Activated naive CD8-positive, alpha-beta T cell treated with anti-CD3 and anti-CD28 coated beads for 36 hours (primary cell): ENCODE data around the gene COL24A1. TPM values are rescaled to one million over a fixed set of nuclear protein-coding genes. Genes with fewer than 3 reads are reported as not detected.
"Not testable (repeated sequence)": the region's sequence is repeated elsewhere in the genome, so short reads cannot be mapped to it uniquely, and the experiment has no call there.

ENCODE experiments used
- DNase-seq: peaks from one replicate; pipeline ENCODE4 v3.0.0; 2021
- H3K27ac Mint-ChIP-seq: one replicate; pipeline ENCODE4 v1.8.0; 2022; ENCODE audit warnings: mild to moderate bottlenecking, moderate library complexity, mixed read lengths
- H3K27me3 Mint-ChIP-seq: one replicate; pipeline ENCODE4 v1.8.0; 2022; ENCODE audit warnings: mild to moderate bottlenecking, mixed read lengths
- H3K36me3 Mint-ChIP-seq: one replicate; pipeline ENCODE4 v1.8.0; 2021; ENCODE audit warnings: mild to moderate bottlenecking, mixed read lengths
- H3K4me1 Mint-ChIP-seq: one replicate; pipeline ENCODE4 v1.8.0; 2021; ENCODE audit warnings: mixed read lengths
- H3K4me3 Mint-ChIP-seq: one replicate; pipeline ENCODE4 v1.8.0; 2022; ENCODE audit warnings: mild to moderate bottlenecking, moderate library complexity, mixed read lengths
- H3K9me3 Mint-ChIP-seq: one replicate; pipeline ENCODE4 v1.8.0; 2022; ENCODE audit warnings: mixed read lengths
- total RNA-seq, 2 experiments: library from RNA; stranded (reverse); gene quantifications; one replicate each; pipeline ENCODE4 v1.2.3, GENCODE V29; 2021

The COL24A1 gene
- total RNA-seq, 2 experiments from 2014 or later, result not detected

- no peaks in the 10 kb centered on the region for H3K9me3 Mint-ChIP-seq
- no peak overlapping the region for H3K4me3 Mint-ChIP-seq
- H3K27ac Mint-ChIP-seq, result no peak overlapping the region
- no peaks in the 10 kb centered on the region for H3K36me3 Mint-ChIP-seq
- H3K27me3 Mint-ChIP-seq, result no peaks in the 10 kb centered on the region
- DNase-seq, result no peak
- H3K4me1 Mint-ChIP-seq, result no peaks in the 10 kb centered on the region
These were observed 338.2 kb downstream of the COL24A1 start for GRCh38 chr1:85818371-85818770.

- Mint-ChIP-seq H3K27me3 (no peaks in the 10 kb centered on the region), H3K9me3 (no peaks in the 10 kb centered on the region), H3K4me3 (no peak overlapping the region), H3K36me3 (no peaks in the 10 kb centered on the region), H3K4me1 (no peaks in the 10 kb centered on the region), H3K27ac (no peak overlapping the region)
- no peak for DNase-seq
These were observed 340.0 kb downstream of the COL24A1 start for GRCh38 chr1:85816606-85817005.

GRCh38 chr1:85815906-85816305 lies 340.7 kb downstream of the COL24A1 start:
- H3K27me3 Mint-ChIP-seq, result no peaks in the 10 kb centered on the region
- H3K9me3 Mint-ChIP-seq, result no peaks in the 10 kb centered on the region
- H3K4me1 Mint-ChIP-seq, result no peaks in the 10 kb centered on the region
- no peak for DNase-seq
- H3K36me3 Mint-ChIP-seq, result no peaks in the 10 kb centered on the region
- H3K4me3 Mint-ChIP-seq, result no peak overlapping the region
- H3K27ac Mint-ChIP-seq, result no peak overlapping the region

GRCh38 chr1:85806236-85806965 lies 350.2 kb downstream of the COL24A1 start:
- Mint-ChIP-seq H3K4me1 (no peaks in the 10 kb centered on the region), H3K27ac (no peak overlapping the region), H3K36me3 (no peaks in the 10 kb centered on the region), H3K4me3 (no peak overlapping the region), H3K27me3 (no peaks in the 10 kb centered on the region), H3K9me3 (no peaks in the 10 kb centered on the region)
- DNase-seq, result no peak

- Mint-ChIP-seq H3K9me3 (no peaks in the 10 kb centered on the region), H3K4me1 (no peaks in the 10 kb centered on the region), H3K27me3 (no peaks in the 10 kb centered on the region), H3K27ac (no peak overlapping the region), H3K36me3 (no peaks in the 10 kb centered on the region), H3K4me3 (no peak overlapping the region)
- DNase-seq, result no peak
These were observed 355.1 kb downstream of the COL24A1 start for GRCh38 chr1:85801520-85801919.

- H3K27ac Mint-ChIP-seq, result no peak overlapping the region
- no peaks in the 10 kb centered on the region for H3K4me1 Mint-ChIP-seq
- no peaks in the 10 kb centered on the region for H3K27me3 Mint-ChIP-seq
- H3K4me3 Mint-ChIP-seq, result no peak overlapping the region
- DNase-seq, result no peak
- H3K9me3 Mint-ChIP-seq, result no peaks in the 10 kb centered on the region
- no peaks in the 10 kb centered on the region for H3K36me3 Mint-ChIP-seq
These were observed 356.8 kb downstream of the COL24A1 start for GRCh38 chr1:85799737-85800136.

- Mint-ChIP-seq H3K9me3 (no peaks in the 10 kb centered on the region), H3K4me3 (no peak overlapping the region), H3K27me3 (no peaks in the 10 kb centered on the region), H3K4me1 (no peaks in the 10 kb centered on the region), H3K36me3 (no peaks in the 10 kb centered on the region), H3K27ac (no peak overlapping the region)
- DNase-seq, result no peak
These were observed 358.2 kb downstream of the COL24A1 start for GRCh38 chr1:85798419-85798818.

- not testable (repeated sequence) for H3K36me3 Mint-ChIP-seq, DNase-seq, H3K27ac Mint-ChIP-seq, H3K4me3 Mint-ChIP-seq, H3K9me3 Mint-ChIP-seq, H3K27me3 Mint-ChIP-seq, H3K4me1 Mint-ChIP-seq
These were observed 379.6 kb downstream of the COL24A1 start for GRCh38 chr1:85777021-85777420.

- H3K27ac Mint-ChIP-seq, result no peak overlapping the region
- H3K36me3 Mint-ChIP-seq, result no peaks in the 10 kb centered on the region
- H3K9me3 Mint-ChIP-seq, result no peaks in the 10 kb centered on the region
- no peak overlapping the region for H3K4me3 Mint-ChIP-seq
- H3K4me1 Mint-ChIP-seq, result no peaks in the 10 kb centered on the region
- no peaks in the 10 kb centered on the region for H3K27me3 Mint-ChIP-seq
- DNase-seq, result no peak
These were observed 393.8 kb downstream of the COL24A1 start for GRCh38 chr1:85762804-85763203.

GRCh38 chr1:85756864-85757263 lies 399.7 kb downstream of the COL24A1 start:
- H3K4me1 Mint-ChIP-seq, result no peaks in the 10 kb centered on the region
- H3K27ac Mint-ChIP-seq, result no peak overlapping the region
- H3K36me3 Mint-ChIP-seq, result no peaks in the 10 kb centered on the region
- DNase-seq, result no peak
- H3K4me3 Mint-ChIP-seq, result no peak overlapping the region
- no peaks in the 10 kb centered on the region for H3K27me3 Mint-ChIP-seq
- H3K9me3 Mint-ChIP-seq, result peaks cover 4% of the 10 kb centered on the region

GRCh38 chr1:85748120-85748519 lies 408.5 kb downstream of the COL24A1 start:
- DNase-seq, result no peak
- Mint-ChIP-seq H3K4me1 (no peaks in the 10 kb centered on the region), H3K36me3 (no peaks in the 10 kb centered on the region), H3K27me3 (peaks cover 4% of the 10 kb centered on the region), H3K9me3 (no peaks in the 10 kb centered on the region), H3K4me3 (no peak overlapping the region), H3K27ac (no peak overlapping the region)

- Mint-ChIP-seq H3K27ac (no peak overlapping the region), H3K36me3 (no peaks in the 10 kb centered on the region), H3K27me3 (peaks cover 4% of the 10 kb centered on the region), H3K4me3 (no peak overlapping the region), H3K9me3 (no peaks in the 10 kb centered on the region), H3K4me1 (no peaks in the 10 kb centered on the region)
- no peak for DNase-seq
These were observed 409.8 kb downstream of the COL24A1 start for GRCh38 chr1:85746777-85747176.

- H3K4me1 Mint-ChIP-seq, result no peaks in the 10 kb centered on the region
- DNase-seq, result no peak
- H3K27me3 Mint-ChIP-seq, result peaks cover 4% of the 10 kb centered on the region
- H3K4me3 Mint-ChIP-seq, result no peak overlapping the region
- no peaks in the 10 kb centered on the region for H3K36me3 Mint-ChIP-seq
- no peak overlapping the region for H3K27ac Mint-ChIP-seq
- no peaks in the 10 kb centered on the region for H3K9me3 Mint-ChIP-seq
These were observed 412.8 kb downstream of the COL24A1 start for GRCh38 chr1:85743814-85744213.

- no peak overlapping the region for H3K27ac Mint-ChIP-seq
- no peaks in the 10 kb centered on the region for H3K4me1 Mint-ChIP-seq
- H3K9me3 Mint-ChIP-seq, result no peaks in the 10 kb centered on the region
- peaks cover 6% of the 10 kb centered on the region for H3K27me3 Mint-ChIP-seq
- H3K36me3 Mint-ChIP-seq, result no peaks in the 10 kb centered on the region
- DNase-seq, result no peak
- H3K4me3 Mint-ChIP-seq, result no peak overlapping the region
These were observed 421.6 kb downstream of the COL24A1 start for GRCh38 chr1:85734931-85735330.

GRCh38 chr1:85718678-85719340 lies 437.8 kb downstream of the COL24A1 start:
- Mint-ChIP-seq H3K27me3 (peaks cover 11% of the 10 kb centered on the region), H3K4me3 (no peak overlapping the region), H3K4me1 (no peaks in the 10 kb centered on the region), H3K36me3 (peaks cover 5% of the 10 kb centered on the region), H3K27ac (no peak overlapping the region), H3K9me3 (peaks cover 15% of the 10 kb centered on the region)
- DNase-seq, result no peak
